MM.1S (cell line): ENCODE results near the gene ZP1.

Experiments used
- DNase-seq: peaks from one replicate; pipeline ENCODE4 v3.0.0-alpha.2; 2015
- H2AFZ ChIP-seq: fragments of 300-600 bp; sonication (generic); 2 replicates; pipeline ENCODE4 v1.6.0; 2016; ENCODE audit warnings: antibody characterized with exemption, low read length
- H3F3A ChIP-seq: fragments of 300-600 bp; sonication (generic); 2 replicates; pipeline ENCODE4 v1.6.1; 2016; ENCODE audit warnings: mild to moderate bottlenecking, antibody characterized with exemption, low read length, moderate library complexity, mixed read lengths; ENCODE audit not compliant: insufficient read depth
- H3K27ac ChIP-seq: fragments of 300-600 bp; sonication (generic); 2 replicates; pipeline ENCODE4 v1.5.1; 2016; ENCODE audit warnings: mild to moderate bottlenecking, low read length
- H3K27me3 ChIP-seq: fragments of 300-600 bp; sonication (generic); replicated peaks from 2 replicates; pipeline ENCODE4 v1.6.0; 2016; ENCODE audit warnings: low read length; ENCODE audit not compliant: insufficient read depth
- H3K36me3 ChIP-seq: fragments of 300-600 bp; sonication (generic); replicated peaks from 2 replicates; pipeline ENCODE4 v1.6.1; 2016; ENCODE audit warnings: mild to moderate bottlenecking, low read length, mixed read lengths; ENCODE audit not compliant: insufficient read depth
- H3K4me1 ChIP-seq: fragments of 300-600 bp; sonication (generic); 2 replicates; pipeline ENCODE4 v1.6.1; 2016; ENCODE audit warnings: low read length, mixed read lengths
- H3K4me2 ChIP-seq: fragments of 300-600 bp; sonication (generic); 2 replicates; pipeline ENCODE4 v1.6.0; 2016; ENCODE audit warnings: low read depth, low read length
- H3K4me3 ChIP-seq: fragments of 300-600 bp; sonication (generic); 2 replicates; pipeline ENCODE4 v1.5.1; 2016; ENCODE audit warnings: low read length, mixed read lengths
- H3K79me2 ChIP-seq: fragments of 300-600 bp; sonication (generic); 2 replicates; pipeline ENCODE4 v1.6.1; 2016; ENCODE audit warnings: mixed run types, low read length, mixed read lengths
- H3K9ac ChIP-seq: fragments of 300-600 bp; sonication (generic); 2 replicates; pipeline ENCODE4 v1.6.1; 2016; ENCODE audit warnings: low read length, mixed read lengths
- H3K9me2 ChIP-seq: fragments of 300-600 bp; sonication (generic); replicated peaks from 2 replicates; pipeline ENCODE4 v1.6.1; 2016; ENCODE audit warnings: mild to moderate bottlenecking, low read length, mixed read lengths; ENCODE audit not compliant: insufficient read depth
- H3K9me3 ChIP-seq: fragments of 300-600 bp; sonication (generic); replicated peaks from 2 replicates; pipeline ENCODE4 v1.6.1; 2016; ENCODE audit warnings: mild to moderate bottlenecking, low read length, mixed read lengths; ENCODE audit not compliant: insufficient read depth
- H4K20me1 ChIP-seq: fragments of 300-600 bp; sonication (generic); 2 replicates; pipeline ENCODE4 v1.6.1; 2016; ENCODE audit warnings: mild to moderate bottlenecking, low read length, moderate library complexity, mixed read lengths; ENCODE audit not compliant: insufficient read depth
- CTCF ChIP-seq: fragments of 300-600 bp; sonication (generic); IDR thresholded peaks from 2 replicates; pipeline ENCODE4 v1.5.1; 2016; ENCODE audit warnings: antibody characterized with exemption, low read length, mixed read lengths
- EZH2 ChIP-seq: fragments of 300-600 bp; sonication (generic); optimal IDR thresholded peaks from 2 replicates; pipeline ENCODE3; 2017; ENCODE audit warnings: low read depth, mild to moderate bottlenecking, antibody characterized with exemption, low read length, mixed read lengths
- EZH2phosphoT487 ChIP-seq: fragments of 300-600 bp; sonication (generic); IDR thresholded peaks from 2 replicates; pipeline ENCODE4 v1.6.1; 2018; ENCODE audit warnings: antibody characterized with exemption, low read length

ZP1 gene

GRCh38 chr11:60849641-60850520 lies 17.5 kb upstream of the ZP1 start:
- Histone ChIP-seq H3K9me3 (no peaks in the 10 kb centered on the region), H3K36me3 (peaks cover 44% of the 10 kb centered on the region), H3K4me3 (no peak overlapping the region), H3K9me2 (no peaks in the 10 kb centered on the region), H3K4me2 (no peak overlapping the region), H3K27me3 (no peaks in the 10 kb centered on the region), H3K4me1 (peaks cover 10% of the 10 kb centered on the region; the same call in 1 of the 2 replicates), H3K27ac (no peak overlapping the region), H3K9ac (no peak overlapping the region), H3K79me2 (peaks cover 50% of the 10 kb centered on the region), H2AFZ (no peak overlapping the region), H3F3A (peaks cover 35% of the 10 kb centered on the region), H4K20me1 (no peaks in the 10 kb centered on the region)
- no peak for TF ChIP-seq EZH2
- TF ChIP-seq EZH2phosphoT487: no peak
- TF ChIP-seq CTCF: no peak
- no peak for DNase-seq

GRCh38 chr11:60851327-60852104 lies 15.8 kb upstream of the ZP1 start:
- Histone ChIP-seq H2AFZ (no peak overlapping the region), H3K79me2 (peaks cover 34% of the 10 kb centered on the region), H3K4me2 (no peak overlapping the region), H3K4me3 (no peak overlapping the region), H3K9ac (no peak overlapping the region), H4K20me1 (no peaks in the 10 kb centered on the region), H3K27ac (no peak overlapping the region), H3F3A (peaks cover 42% of the 10 kb centered on the region), H3K9me2 (no peaks in the 10 kb centered on the region), H3K36me3 (peaks cover 38% of the 10 kb centered on the region), H3K27me3 (no peaks in the 10 kb centered on the region), H3K4me1 (no peaks in the 10 kb centered on the region), H3K9me3 (no peaks in the 10 kb centered on the region)
- no peak for TF ChIP-seq EZH2
- no peak for TF ChIP-seq EZH2phosphoT487
- no peak for TF ChIP-seq CTCF
- no peak for DNase-seq

GRCh38 chr11:60852117-60852981 lies 15.0 kb upstream of the ZP1 start:
- TF ChIP-seq EZH2phosphoT487 (no peak), EZH2 (no peak), CTCF (no peak)
- Histone ChIP-seq H3K9ac (no peak overlapping the region), H3K4me2 (no peak overlapping the region), H2AFZ (no peak overlapping the region), H3F3A (peaks cover 42% of the 10 kb centered on the region), H3K27me3 (no peaks in the 10 kb centered on the region), H3K27ac (no peak overlapping the region), H4K20me1 (no peaks in the 10 kb centered on the region), H3K9me2 (no peaks in the 10 kb centered on the region), H3K79me2 (peaks cover 25% of the 10 kb centered on the region), H3K9me3 (no peaks in the 10 kb centered on the region), H3K36me3 (peaks cover 37% of the 10 kb centered on the region), H3K4me3 (no peak overlapping the region), H3K4me1 (no peaks in the 10 kb centered on the region)
- DNase-seq: no peak
